ENCODE measurements around the gene FOXP1.
A peak's percentile ranks its signal among the peaks of the same experiment; 100 is the strongest.
"Not testable (repeated sequence)": the region's sequence is repeated elsewhere in the genome, so short reads cannot be mapped to it uniquely, and the experiment has no call there.

The FOXP1 gene

DNA sequence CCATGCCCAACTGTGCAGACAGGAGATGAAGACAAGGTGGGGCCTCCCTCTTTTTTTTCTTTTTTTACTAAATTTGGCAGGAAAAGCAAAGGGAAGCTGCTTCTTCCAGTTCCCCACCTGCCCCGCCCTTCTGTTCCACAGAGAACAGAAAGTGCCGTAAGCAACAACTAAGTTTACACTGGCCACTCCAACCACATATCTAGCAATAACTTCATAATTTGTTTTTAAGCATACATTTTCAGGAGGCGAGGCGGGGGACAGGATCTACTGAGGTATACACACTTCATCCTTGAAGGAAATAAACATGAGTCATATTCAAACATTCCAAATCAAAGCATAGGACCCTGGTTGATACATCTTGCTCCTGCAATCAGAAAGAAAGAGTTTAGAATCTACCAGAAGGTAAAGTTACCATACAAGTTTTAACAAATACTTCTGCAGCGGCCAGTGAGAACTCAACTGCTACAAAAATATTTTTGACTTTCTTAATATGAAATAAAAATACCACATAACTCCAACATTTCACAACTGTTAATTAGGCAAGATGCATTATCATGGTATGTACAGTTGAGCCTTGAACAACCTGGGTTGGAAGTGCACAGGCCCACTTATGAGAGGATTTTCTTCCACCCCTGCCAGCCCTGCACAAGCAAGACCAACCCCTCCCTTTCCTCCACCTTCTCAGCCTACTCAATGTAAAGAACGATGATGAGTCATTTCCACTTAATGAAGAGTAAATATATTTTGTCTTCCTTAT, 50.7 kb downstream of the FOXP1 start:
- H3K27me3 ChIP-seq (ENCODE audit: insufficient read depth, poor library complexity, severe bottlenecking): no peaks in the 10 kb centered on the region
- peak overlapping the region; percentile 98 for H3K27ac ChIP-seq (ENCODE audit: poor library complexity, severe bottlenecking)
- DNase-seq (ENCODE audit: low spot score): peak; percentile 77
- H3K36me3 ChIP-seq (ENCODE audit: low read depth): no peaks in the 10 kb centered on the region; the same call in 1 of the 2 replicates
- peaks cover 62% of the 10 kb centered on the region for H3K4me1 ChIP-seq (ENCODE audit: insufficient read depth, poor library complexity, severe bottlenecking)
- no peak overlapping the region for H3K4me3 ChIP-seq (ENCODE audit: severe bottlenecking)
- no peaks in the 10 kb centered on the region for H3K9me3 ChIP-seq (ENCODE audit: severe bottlenecking)
- TF ChIP-seq, protein P1, sequence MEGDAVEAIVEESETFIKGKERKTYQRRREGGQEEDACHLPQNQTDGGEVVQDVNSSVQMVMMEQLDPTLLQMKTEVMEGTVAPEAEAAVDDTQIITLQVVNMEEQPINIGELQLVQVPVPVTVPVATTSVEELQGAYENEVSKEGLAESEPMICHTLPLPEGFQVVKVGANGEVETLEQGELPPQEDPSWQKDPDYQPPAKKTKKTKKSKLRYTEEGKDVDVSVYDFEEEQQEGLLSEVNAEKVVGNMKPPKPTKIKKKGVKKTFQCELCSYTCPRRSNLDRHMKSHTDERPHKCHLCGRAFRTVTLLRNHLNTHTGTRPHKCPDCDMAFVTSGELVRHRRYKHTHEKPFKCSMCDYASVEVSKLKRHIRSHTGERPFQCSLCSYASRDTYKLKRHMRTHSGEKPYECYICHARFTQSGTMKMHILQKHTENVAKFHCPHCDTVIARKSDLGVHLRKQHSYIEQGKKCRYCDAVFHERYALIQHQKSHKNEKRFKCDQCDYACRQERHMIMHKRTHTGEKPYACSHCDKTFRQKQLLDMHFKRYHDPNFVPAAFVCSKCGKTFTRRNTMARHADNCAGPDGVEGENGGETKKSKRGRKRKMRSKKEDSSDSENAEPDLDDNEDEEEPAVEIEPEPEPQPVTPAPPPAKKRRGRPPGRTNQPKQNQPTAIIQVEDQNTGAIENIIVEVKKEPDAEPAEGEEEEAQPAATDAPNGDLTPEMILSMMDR (IDR thresholded peaks at IDR 0.05; ENCODE audit: poor library complexity, severe bottlenecking): no peak
- peak; percentile 73 for ATAC-seq (ENCODE audit: low read depth)

DNA sequence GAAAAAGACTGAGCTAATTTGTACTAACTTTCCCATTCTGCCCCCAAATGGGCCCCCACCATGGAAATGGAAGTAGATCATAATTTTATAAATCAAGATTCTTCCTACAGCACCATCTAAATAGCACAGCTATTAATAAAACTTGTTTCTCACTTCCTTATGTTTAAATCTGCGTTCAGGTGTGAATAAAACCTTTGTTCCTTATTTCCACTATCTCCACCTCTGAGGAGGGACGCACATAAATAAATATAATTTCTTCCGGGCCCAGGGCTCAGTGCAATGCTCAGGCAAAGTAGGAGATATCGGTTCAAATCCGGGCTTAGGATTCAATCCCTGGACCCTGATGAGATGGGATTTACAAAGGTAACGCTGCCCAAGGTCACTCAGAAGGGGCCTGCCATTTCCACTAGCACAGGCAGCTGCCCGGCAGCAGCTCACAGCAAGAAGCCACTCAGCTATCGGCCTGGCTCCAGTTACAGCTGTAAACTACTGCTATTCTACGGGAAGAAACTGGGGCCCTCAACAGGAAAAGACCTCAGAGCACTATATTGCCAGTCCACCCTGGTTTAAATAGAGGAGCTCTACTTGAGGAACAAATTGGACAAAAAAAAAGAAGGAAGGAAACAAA, 52.5 kb downstream of the FOXP1 start:
- no peak for ATAC-seq (ENCODE audit: low read depth)
- Histone ChIP-seq H3K4me3 (ENCODE audit: severe bottlenecking) (no peak overlapping the region), H3K36me3 (ENCODE audit: low read depth) (no peaks in the 10 kb centered on the region; the same call in 1 of the 2 replicates), H3K27me3 (ENCODE audit: insufficient read depth, poor library complexity, severe bottlenecking) (no peaks in the 10 kb centered on the region), H3K4me1 (ENCODE audit: insufficient read depth, poor library complexity, severe bottlenecking) (peaks cover 44% of the 10 kb centered on the region), H3K27ac (ENCODE audit: poor library complexity, severe bottlenecking) (peak overlapping the region; percentile 98), H3K9me3 (ENCODE audit: severe bottlenecking) (no peaks in the 10 kb centered on the region)
- DNase-seq (ENCODE audit: low spot score): no peak
- TF ChIP-seq, protein P1 (IDR thresholded peaks at IDR 0.05; ENCODE audit: poor library complexity, severe bottlenecking): no peak

DNA sequence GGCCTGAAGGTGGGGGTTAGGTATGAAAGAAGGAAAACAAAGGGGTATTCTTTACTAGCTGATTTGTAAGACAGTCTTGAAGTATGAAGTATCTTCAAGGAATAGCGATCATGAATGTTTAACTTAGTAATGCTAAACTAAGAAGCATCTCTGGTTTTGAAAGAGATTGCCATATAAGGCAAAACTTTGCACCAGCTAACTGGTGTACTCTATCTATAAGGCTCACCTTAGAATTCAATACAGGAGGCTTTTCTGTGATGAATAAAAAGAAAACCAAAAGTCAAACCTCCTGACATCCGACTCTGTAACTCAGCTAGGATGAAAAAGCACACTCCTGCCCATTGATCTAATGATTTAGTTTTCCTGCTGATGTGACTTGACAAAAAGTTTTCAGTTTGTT, 54.7 kb downstream of the FOXP1 start:
- ATAC-seq (ENCODE audit: low read depth) (no peak), DNase-seq (ENCODE audit: low spot score) (no peak)
- no peak overlapping the region for H3K4me3 ChIP-seq (ENCODE audit: severe bottlenecking)
- peaks cover 22% of the 10 kb centered on the region for H3K4me1 ChIP-seq (ENCODE audit: insufficient read depth, poor library complexity, severe bottlenecking)
- no peak overlapping the region for H3K27ac ChIP-seq (ENCODE audit: poor library complexity, severe bottlenecking)
- H3K27me3 ChIP-seq (ENCODE audit: insufficient read depth, poor library complexity, severe bottlenecking): no peaks in the 10 kb centered on the region
- TF ChIP-seq, protein P1 (IDR thresholded peaks at IDR 0.05; ENCODE audit: poor library complexity, severe bottlenecking): no peak
- no peaks in the 10 kb centered on the region for H3K9me3 ChIP-seq (ENCODE audit: severe bottlenecking)
- H3K36me3 ChIP-seq (ENCODE audit: low read depth): no peaks in the 10 kb centered on the region; the same call in 1 of the 2 replicates

DNA sequence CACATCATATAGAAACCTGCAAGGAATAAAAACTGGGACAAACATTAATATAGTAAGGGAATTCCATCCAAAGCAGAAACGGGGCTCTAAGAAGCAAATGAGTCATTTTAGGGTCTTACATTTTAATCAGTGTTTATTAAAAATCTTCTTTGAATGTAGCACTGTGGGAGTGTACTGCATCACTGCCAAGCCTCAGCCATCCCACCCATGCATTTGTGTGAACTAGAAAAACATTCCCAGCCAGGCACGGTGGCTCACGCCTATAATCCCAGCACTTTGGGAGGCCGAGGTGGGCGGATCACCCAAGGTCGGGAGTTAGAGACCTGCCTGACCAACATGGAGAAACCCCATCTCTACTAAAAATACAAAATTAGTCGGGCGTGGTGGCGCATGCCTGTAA, 57.1 kb downstream of the FOXP1 start:
- not testable (repeated sequence) for DNase-seq (ENCODE audit: low spot score); H3K27ac ChIP-seq (ENCODE audit: poor library complexity, severe bottlenecking); ATAC-seq (ENCODE audit: low read depth); H3K9me3 ChIP-seq (ENCODE audit: severe bottlenecking); H3K36me3 ChIP-seq (ENCODE audit: low read depth); H3K4me3 ChIP-seq (ENCODE audit: severe bottlenecking); H3K4me1 ChIP-seq (ENCODE audit: insufficient read depth, poor library complexity, severe bottlenecking); H3K27me3 ChIP-seq (ENCODE audit: insufficient read depth, poor library complexity, severe bottlenecking)

DNA sequence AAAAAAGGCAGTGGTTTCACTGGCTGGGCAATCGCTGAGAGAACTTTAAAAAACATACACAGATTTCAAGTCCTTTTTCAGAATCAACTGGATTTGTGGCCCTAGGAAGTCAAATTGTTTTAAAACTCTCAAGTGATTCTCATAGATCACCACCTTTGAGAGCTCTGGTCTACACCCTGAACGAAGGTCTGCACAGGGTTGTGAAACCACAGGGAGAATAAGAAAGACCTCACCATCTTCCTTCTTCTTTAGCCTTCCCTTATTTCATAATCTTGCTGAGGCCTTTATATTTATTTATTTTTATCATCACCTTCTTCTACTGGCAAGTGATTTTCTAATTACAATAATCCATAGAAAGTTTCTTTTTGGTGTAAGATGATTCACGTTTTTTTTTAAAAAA, 58.1 kb downstream of the FOXP1 start:
- Histone ChIP-seq H3K36me3 (ENCODE audit: low read depth) (no peaks in the 10 kb centered on the region; the same call in 1 of the 2 replicates), H3K4me3 (ENCODE audit: severe bottlenecking) (no peak overlapping the region), H3K27ac (ENCODE audit: poor library complexity, severe bottlenecking) (no peak overlapping the region), H3K27me3 (ENCODE audit: insufficient read depth, poor library complexity, severe bottlenecking) (no peaks in the 10 kb centered on the region), H3K4me1 (ENCODE audit: insufficient read depth, poor library complexity, severe bottlenecking) (no peaks in the 10 kb centered on the region), H3K9me3 (ENCODE audit: severe bottlenecking) (no peaks in the 10 kb centered on the region)
- TF ChIP-seq, protein P1 (IDR thresholded peaks at IDR 0.05; ENCODE audit: poor library complexity, severe bottlenecking): no peak
- ATAC-seq (ENCODE audit: low read depth): no peak
- no peak for DNase-seq (ENCODE audit: low spot score)
